Measurements from ENCODE around the gene CSGALNACT2.

The CSGALNACT2 gene

GRCh38 chr10:43204042-43204942, 66.0 kb downstream of the CSGALNACT2 start:
- peak; percentile 5 for DNase-seq

- DNase-seq = peak; percentile 44
These were observed 66.9 kb downstream of the CSGALNACT2 start for GRCh38 chr10:43204943-43205671.

DNA sequence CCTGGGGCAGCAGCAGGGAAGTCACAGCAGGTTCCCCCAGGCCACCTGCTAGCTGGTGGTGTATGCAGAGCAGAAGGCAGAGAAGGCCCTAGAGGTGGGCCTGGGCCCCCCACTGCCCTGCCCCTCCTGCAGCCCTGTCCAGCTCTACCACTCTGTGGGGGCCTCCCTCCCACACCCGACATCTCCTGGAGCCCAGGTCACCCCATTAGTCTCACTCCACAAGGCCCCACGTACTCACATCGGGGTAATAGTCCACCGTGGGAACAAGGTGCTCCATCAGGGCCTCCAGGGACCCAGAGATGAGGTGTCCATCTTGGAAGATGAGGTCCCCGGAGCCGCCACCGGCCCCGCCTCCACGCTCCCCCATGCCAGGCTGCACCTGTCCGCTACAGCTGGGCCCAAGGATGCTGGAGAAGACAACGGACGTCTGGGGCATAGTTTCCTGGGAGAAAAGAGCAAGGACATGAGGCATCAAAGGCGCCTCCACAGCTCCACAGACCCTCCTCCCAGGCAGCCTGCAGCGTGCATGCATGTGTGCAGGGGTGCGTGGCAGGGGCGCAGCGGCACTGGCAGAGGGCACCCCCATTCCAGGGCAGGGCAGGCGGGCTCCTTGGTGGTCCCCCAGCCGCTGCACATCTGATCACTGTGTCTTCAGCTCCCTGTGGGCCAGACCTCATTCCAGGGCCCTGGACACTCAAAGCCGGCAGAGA, 67.6 kb downstream of the CSGALNACT2 start:
- DNase-seq = peak; percentile 19

DNA sequence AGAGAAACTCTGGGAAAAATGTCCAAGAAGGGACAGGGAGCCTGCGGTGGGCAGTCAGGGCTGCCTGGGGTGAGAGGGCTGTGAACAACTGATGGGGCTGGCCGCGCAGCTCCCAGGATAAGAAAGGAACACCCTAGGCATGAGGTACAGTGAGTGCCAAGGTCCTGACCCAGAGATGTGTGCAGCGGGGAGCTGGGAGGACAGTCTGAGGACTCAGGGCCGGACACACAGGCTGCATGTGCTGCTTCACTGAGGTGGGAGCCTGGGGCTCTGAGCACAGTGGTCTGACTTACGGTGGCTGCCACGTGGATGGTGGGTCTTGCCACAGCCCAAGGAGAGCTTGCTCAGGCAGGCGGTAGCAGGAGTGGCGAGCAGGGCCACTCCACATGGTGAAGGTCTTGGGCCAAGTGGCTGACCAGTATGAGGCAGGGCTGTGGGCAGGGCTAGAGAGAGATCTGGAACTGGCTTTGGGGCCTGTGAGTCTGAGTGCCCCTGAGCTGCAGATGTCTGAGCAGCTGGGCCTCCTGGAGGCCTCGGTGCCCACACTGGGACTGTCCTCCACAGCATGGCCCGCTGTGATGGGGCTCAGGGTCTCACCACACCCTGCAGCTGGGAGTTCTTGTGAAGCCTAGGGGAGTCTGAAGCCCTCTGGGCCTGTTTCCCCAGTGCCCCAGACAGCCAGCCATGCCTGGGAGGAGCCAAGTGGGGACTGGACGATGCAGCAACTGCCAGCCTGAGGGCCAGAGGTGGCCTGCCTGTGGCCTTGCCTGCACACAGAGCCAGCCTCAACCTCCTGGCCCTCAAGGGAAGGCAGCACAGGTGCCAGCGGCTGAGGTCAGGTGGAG, 68.4 kb downstream of the CSGALNACT2 start:
- DNase-seq = peak; percentile 11

DNA sequence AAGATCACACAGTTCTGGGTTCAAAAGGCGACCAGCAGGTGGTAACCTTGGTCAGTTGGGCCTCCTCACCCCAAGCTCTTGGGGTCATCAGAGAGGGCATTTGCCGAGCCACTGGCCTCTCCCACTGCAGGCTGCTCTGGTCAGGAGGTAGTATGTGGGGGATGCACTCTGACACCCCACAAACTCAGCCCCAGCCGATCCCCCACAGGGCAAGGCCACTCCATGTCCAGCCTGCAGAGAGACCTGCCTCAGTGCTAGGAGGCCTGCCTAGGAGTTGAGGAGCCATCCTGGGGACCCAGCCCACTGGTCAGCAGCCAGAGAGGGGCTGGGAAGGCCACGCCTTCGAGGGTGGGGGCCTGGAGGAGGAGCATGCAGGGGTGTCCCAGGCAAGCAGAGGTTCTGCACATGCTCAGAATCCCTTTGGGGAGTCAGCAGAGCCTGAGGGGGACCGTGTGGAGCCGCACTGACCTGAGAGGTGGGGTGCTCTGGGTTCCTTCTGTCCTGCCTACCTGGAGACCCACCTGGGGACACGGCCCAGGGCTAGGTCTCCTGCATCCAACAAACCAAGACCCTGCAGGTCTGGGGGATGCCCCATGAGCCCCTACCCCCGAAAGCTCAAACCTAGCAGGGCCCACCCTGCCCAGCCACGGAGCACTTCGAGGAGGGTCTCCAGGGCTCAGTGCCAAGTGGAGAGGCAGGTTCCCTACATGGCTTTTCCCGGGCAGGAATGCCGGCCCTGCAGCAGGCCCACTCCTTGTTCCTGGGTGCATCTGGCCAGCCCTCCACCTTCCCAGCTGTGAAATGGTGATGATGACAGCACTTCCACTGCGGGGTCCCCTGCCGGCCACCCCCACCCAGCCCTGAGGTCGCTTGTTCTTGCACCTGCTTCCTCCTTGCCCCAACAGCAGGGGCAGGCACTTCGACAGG, 70.2 kb downstream of the CSGALNACT2 start:
- peak; percentile 15 for DNase-seq

- no peak for DNase-seq
These were observed 70.8 kb downstream of the CSGALNACT2 start for GRCh38 chr10:43209074-43209455.

DNA sequence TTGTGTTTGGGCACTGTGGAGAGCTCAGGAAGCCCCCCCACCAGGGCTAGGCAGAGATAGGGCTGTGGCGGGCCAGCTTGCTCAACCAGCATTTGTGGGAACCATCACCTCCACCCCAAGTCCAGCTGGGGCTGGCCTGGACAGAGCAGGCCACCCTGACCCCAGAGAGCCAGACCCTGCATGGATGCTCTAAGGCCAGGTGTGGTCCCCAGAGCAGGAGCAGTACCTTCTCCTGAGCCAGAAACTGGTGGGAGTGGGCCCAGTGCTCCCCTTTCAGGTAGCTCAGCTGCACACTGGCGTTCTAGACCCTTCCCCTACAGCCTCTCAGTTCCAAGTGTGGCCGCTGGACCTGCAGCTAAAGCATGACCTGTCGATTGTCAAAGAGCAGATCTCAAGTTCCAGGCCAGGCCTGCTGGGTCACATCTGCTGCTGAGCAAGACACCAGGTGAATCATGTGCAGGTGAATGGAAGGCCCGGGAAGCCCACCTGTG, 71.5 kb downstream of the CSGALNACT2 start:
- DNase-seq = peak; percentile 9

- DNase-seq = peak; percentile 7
These were observed 72.3 kb downstream of the CSGALNACT2 start for GRCh38 chr10:43210556-43210955.

GRCh38 chr10:43211030-43211429, 72.8 kb downstream of the CSGALNACT2 start:
- peak; percentile 10 for DNase-seq

DNA sequence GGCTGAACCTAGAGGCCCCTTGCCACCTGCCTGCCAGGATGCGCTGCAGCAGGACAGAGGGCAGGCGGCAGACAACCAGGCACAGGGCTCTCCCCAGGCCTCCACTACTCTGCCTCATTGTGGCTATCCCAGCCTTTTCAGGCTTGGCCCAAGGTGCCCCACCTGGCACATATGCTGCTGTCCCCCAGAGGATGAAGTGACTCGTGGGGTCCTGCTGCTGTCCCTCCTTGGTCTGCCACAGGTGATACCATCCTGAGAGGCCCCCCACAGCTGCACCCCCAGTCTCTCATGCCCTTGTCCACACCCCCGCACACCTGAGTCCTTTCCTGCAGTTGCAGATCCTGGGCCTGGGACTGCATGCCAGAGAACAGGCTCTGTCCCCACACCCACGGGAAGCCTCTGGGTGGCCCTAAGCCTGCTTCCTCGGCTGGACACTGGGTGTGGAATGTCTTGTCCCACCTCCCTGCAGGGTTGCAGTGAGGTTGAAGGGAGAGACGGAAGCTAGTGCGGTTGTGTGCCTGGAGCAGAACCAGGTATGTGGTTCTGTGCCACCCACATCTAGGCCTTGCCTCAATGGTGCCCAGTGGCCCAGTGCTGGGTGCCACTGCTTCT, 73.3 kb downstream of the CSGALNACT2 start:
- DNase-seq = peak; percentile 8

DNA sequence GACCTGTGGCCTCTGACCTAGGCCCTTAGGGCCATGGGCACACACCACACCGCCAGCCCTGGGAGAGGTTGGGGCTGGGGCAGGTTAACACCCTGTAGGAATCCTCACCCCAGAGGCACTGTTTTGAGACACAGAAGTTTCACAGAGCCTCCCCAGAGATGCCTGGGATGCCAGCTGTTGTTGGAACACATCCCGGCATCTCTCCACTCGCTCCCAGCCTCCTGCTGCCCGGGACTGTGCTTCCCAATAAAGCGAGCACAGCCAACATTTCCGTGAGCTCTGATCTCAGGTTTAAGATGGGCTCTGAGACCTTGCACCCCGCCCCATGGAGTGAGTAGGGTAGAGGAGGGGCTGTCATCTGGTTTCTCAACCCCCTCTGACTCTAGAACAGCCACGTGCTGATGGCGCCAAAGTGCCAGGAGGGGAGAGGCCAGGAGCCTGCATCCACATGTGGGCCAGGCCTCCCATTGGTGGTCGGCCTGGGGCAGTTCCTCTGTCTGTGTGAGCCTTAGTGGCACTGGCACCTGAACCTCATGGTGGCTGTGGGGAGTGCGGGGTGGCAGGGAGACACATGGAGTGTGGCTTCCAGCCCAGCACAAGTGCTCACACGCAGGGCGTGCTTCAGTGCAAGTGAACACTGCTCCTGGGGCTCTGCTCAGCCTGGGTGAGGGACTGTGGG, 73.9 kb downstream of the CSGALNACT2 start:
- DNase-seq = no peak

GRCh38 chr10:43214071-43214955, 76.1 kb downstream of the CSGALNACT2 start:
- DNase-seq = no peak

DNA sequence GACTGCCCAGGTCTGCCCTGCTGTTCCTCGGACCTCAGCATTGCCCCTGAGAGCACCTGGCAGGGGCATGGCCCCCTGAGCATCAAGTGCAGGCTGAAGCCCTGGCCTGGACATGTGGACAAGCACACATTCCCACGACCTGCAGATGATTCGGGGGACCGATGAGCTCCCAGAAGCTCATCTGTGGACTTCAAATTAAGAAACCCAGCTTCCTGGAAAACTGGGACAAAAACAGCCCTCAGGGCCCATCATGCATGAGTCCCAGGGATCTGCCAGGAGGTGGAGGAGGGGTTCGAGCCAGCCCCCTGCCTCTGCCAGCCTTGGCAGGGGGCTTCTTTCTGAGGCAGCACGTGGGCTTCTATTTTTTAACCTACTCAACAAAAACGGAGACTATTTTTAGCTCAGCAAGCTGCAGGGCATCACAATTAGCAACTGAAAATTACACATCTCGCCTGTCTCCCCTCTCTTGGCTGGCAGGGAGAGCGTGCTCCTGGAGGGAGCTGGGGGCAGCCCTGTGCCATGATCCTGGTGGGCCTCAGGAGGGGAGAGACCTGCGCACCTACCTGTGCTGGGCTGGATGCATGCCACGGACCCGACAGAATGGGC, 76.8 kb downstream of the CSGALNACT2 start:
- DNase-seq = no peak

DNA sequence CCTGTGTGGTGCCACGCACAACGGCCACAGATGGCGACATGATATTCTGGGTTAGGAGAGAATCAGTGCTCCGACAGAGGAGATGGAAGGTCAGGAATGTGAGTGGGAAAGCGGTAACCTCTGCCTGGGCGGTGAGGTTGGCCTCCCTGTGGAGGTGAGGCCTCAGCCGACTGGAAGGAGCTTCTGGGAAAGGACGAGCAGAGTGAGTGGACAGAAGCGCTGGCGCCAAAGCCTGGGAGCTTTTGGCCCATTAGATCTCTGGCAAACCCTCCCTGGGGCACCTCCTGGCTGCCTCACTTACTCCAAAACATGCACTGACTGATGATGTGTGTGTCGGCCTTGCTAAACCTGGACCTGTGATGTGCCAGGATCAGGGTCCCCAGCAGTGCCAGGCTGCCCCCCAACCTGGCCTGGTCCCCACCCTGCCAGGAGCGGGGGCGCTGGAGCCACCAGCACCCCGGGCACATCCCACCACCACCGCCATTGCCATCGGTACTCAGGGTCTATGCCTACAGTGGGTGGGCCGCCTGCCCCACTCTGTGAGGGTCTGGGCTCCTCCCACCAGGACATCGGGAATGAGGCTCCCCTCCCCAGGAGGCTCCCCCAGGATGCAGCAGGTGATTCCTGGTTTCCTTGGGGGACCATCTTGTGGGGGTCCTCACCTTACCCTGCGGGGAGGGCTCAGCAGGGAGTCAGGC, 77.7 kb downstream of the CSGALNACT2 start:
- DNase-seq = no peak

DNA sequence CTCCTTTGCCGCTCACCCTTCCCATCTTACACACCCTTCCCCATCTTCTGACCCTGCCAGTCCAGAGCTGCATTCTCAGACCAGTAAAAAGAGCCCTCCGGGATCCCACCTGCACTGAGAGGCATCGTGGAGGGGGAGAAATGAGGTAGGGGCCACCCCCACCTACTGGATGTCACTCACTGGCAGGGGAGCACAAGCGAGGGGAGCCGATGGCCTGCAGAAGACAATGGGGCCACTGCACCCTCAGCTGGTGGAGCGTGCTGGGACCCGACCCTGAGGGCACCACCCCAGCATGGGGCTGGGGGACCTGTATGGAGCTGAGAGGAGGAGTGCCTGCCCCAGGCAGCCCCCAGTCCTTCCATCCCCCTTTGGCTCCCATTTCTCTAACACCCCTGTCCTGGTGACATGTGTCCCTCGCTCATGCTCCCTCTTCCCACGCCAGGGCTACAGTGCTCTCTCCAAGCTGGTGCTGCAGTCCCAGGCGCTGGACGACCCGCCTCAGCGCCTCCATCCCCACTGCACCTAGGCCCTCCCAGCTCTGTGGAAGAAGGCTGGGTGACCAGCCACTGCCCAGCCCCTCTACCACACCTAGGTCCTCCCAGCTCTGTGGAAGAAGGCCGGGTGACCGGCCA, 78.8 kb downstream of the CSGALNACT2 start:
- DNase-seq = no peak

- no peak for DNase-seq
These were observed 79.4 kb downstream of the CSGALNACT2 start for GRCh38 chr10:43217563-43218205.

Measured in right hindlimb (tissue), 1 donor.